ENCODE measurements around the gene GLYAT.
"Not testable (repeated sequence)": the region's sequence is repeated elsewhere in the genome, so short reads cannot be mapped to it uniquely, and the experiment has no call there.

The GLYAT gene

GRCh38 chr11:58744988-58745704, 13.4 kb upstream of the GLYAT start:
- DNase-seq (ENCODE audit: low read depth in 3 of 3, low spot score in 1 of 3): no peak

- DNase-seq (ENCODE audit: low read depth in 3 of 3, low spot score in 1 of 3): no peak
These were observed 11.5 kb upstream of the GLYAT start for GRCh38 chr11:58742981-58743880.

- no peak for DNase-seq (ENCODE audit: low read depth in 3 of 3, low spot score in 1 of 3)
These were observed 10.4 kb upstream of the GLYAT start for GRCh38 chr11:58742140-58742539.

- no peak for DNase-seq (ENCODE audit: low read depth in 3 of 3, low spot score in 1 of 3)
These were observed 9.4 kb upstream of the GLYAT start for GRCh38 chr11:58741127-58741526.

- DNase-seq (ENCODE audit: low read depth in 3 of 3, low spot score in 1 of 3): no peak
These were observed 8.7 kb upstream of the GLYAT start for GRCh38 chr11:58740447-58740846.

- no peak for DNase-seq (ENCODE audit: low read depth in 3 of 3, low spot score in 1 of 3)
These were observed 8.1 kb upstream of the GLYAT start for GRCh38 chr11:58739725-58740430.

GRCh38 chr11:58734681-58735490, 3.1 kb upstream of the GLYAT start:
- no peak for DNase-seq (ENCODE audit: low read depth in 3 of 3, low spot score in 1 of 3)

- no peak for DNase-seq (ENCODE audit: low read depth in 3 of 3, low spot score in 1 of 3)
These were observed 1.1 kb downstream of the GLYAT start for GRCh38 chr11:58730507-58731089.

- DNase-seq (ENCODE audit: low read depth in 3 of 3, low spot score in 1 of 3): no peak
These were observed 4.3 kb downstream of the GLYAT start for GRCh38 chr11:58727415-58727797.

- DNase-seq (ENCODE audit: low read depth in 3 of 3, low spot score in 1 of 3): no peak
These were observed 4.9 kb downstream of the GLYAT start for GRCh38 chr11:58726737-58727414.

- DNase-seq (ENCODE audit: low read depth in 3 of 3, low spot score in 1 of 3): no peak
These were observed 12.2 kb downstream of the GLYAT start for GRCh38 chr11:58719406-58720117.

GRCh38 chr11:58712531-58712930, 19.2 kb downstream of the GLYAT start:
- DNase-seq (ENCODE audit: low read depth in 3 of 3, low spot score in 1 of 3): no peak

- no peak for DNase-seq (ENCODE audit: low read depth in 3 of 3, low spot score in 1 of 3)
These were observed 19.9 kb downstream of the GLYAT start for GRCh38 chr11:58711832-58712231.

GRCh38 chr11:58707767-58708166, 24.0 kb downstream of the GLYAT start:
- no peak for DNase-seq (ENCODE audit: low read depth in 3 of 3, low spot score in 1 of 3)

GRCh38 chr11:58696825-58697224, 34.9 kb downstream of the GLYAT start:
- DNase-seq (ENCODE audit: low read depth in 3 of 3, low spot score in 1 of 3): not testable (repeated sequence)

GRCh38 chr11:58693026-58693425, 38.7 kb downstream of the GLYAT start:
- no peak for DNase-seq (ENCODE audit: low read depth in 3 of 3, low spot score in 1 of 3)

GRCh38 chr11:58691675-58692074, 40.1 kb downstream of the GLYAT start:
- no peak for DNase-seq (ENCODE audit: low read depth in 3 of 3, low spot score in 1 of 3)

GRCh38 chr11:58688789-58689503, 42.8 kb downstream of the GLYAT start:
- DNase-seq (ENCODE audit: low read depth in 3 of 3, low spot score in 1 of 3): no peak
